Progenitor cell of endocrine pancreas (in vitro differentiated cells): ENCODE data around the gene TNFRSF8. TPM values are rescaled to one million over a fixed set of nuclear protein-coding genes. Genes with fewer than 3 reads are reported as not detected.

Experiments used
- DNase-seq: peaks from one replicate; pipeline ENCODE4 v3.0.0; 2021; ENCODE audit warnings: low spot score; ENCODE audit not compliant: unreplicated experiment
- H3K27ac Mint-ChIP-seq: 2 replicates; pipeline ENCODE4 v1.8.0; 2021; ENCODE audit warnings: mild to moderate bottlenecking, moderate library complexity, mixed read lengths
- H3K27me3 Mint-ChIP-seq: 2 replicates; pipeline ENCODE4 v1.8.0; 2021; ENCODE audit warnings: mixed read lengths
- H3K36me3 Mint-ChIP-seq: 2 replicates; pipeline ENCODE4 v1.8.0; 2022; ENCODE audit warnings: mixed read lengths; ENCODE audit not compliant: insufficient read depth
- H3K4me1 Mint-ChIP-seq: 2 replicates; pipeline ENCODE4 v1.8.0; 2021; ENCODE audit warnings: low read depth, mixed read lengths
- H3K4me3 Mint-ChIP-seq: 2 replicates; pipeline ENCODE4 v1.8.0; 2021; ENCODE audit warnings: low read depth, mild to moderate bottlenecking, moderate library complexity, mixed read lengths
- H3K9me3 Mint-ChIP-seq: 2 replicates; pipeline ENCODE4 v1.8.0; 2021; ENCODE audit warnings: low read depth, mixed read lengths
- total RNA-seq: library from RNA; stranded (reverse); gene quantifications from 2 replicates; pipeline ENCODE4 v1.2.1, GENCODE V29; 2021
- TF ChIP-seq, protein P1 (sequence below): fragments of 200-600 bp; sonication (generic); IDR thresholded peaks from one replicate; pipeline ENCODE4 v1.5.0; 2021; ENCODE audit warnings: antibody characterized with exemption, mild to moderate bottlenecking; ENCODE audit not compliant: unreplicated experiment

TNFRSF8 gene
- total RNA-seq, 1 donor from 2014 or later = not detected

DNA sequence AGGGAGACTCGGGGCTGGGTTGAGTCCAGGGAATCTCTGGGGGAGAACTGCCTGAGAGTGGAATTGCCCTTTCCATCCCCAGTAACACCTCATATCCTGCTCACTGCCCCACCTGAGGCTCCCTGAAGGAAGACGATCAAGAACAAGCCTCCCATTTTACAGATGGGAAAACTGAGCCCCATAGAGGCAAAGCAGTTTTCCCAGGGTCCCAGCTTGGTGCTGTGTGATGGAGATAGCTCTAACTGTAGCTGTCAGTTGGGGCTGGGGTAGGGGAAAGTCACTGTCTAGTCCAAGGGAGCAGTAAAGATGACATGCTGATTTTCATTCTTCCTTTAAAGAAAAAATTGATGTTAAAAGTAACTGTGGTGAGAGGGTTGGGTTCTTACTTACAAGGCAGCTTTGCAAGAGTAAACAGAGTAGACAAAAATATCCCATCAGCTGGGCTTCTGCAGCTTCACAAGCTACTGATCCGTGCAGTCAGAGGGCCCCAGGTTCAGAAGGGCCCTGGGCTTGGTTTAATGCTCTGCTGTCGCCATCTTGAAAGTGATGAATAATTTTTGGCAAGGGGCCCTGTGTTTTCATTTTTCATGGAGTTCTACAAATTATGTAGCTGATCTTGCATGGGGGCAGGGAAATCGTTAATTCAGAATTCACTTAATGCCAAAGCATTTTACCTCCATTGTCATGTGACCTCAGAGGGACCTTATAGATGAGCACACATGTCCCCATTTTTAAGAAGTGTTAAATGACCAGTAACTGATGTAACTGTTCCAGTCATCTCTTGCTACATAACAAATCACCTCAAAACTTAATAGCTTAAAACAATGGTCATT lies 86.1 kb downstream of the TNFRSF8 start:
- Mint-ChIP-seq H3K27ac (no peak overlapping the region), H3K4me3 (no peak overlapping the region), H3K4me1 (peaks cover 3% of the 10 kb centered on the region), H3K36me3 (no peaks in the 10 kb centered on the region), H3K27me3 (peaks cover 11% of the 10 kb centered on the region), H3K9me3 (peaks cover 2% of the 10 kb centered on the region)
- TF ChIP-seq, protein P1, sequence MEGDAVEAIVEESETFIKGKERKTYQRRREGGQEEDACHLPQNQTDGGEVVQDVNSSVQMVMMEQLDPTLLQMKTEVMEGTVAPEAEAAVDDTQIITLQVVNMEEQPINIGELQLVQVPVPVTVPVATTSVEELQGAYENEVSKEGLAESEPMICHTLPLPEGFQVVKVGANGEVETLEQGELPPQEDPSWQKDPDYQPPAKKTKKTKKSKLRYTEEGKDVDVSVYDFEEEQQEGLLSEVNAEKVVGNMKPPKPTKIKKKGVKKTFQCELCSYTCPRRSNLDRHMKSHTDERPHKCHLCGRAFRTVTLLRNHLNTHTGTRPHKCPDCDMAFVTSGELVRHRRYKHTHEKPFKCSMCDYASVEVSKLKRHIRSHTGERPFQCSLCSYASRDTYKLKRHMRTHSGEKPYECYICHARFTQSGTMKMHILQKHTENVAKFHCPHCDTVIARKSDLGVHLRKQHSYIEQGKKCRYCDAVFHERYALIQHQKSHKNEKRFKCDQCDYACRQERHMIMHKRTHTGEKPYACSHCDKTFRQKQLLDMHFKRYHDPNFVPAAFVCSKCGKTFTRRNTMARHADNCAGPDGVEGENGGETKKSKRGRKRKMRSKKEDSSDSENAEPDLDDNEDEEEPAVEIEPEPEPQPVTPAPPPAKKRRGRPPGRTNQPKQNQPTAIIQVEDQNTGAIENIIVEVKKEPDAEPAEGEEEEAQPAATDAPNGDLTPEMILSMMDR = no peak
- no peak for DNase-seq

DNA sequence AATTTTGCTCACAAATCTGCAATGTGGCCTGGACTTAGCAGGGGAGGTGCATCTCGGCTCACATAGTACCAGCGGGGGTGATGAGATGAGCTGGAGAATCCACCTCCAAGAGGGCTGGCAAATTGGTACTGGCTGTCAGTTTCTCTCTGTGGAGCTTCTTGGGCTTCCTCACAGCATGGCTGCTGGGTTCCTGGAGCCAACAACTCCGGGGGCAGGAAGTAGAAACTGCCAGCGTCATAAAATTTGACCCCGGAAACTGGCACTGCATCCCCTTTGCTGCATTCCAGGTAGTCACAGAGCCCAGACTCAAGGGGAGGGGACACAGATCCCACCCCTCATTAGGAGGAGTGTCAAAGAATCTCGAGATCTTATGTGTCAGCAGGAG lies 86.7 kb downstream of the TNFRSF8 start:
- peaks cover 3% of the 10 kb centered on the region for H3K4me1 Mint-ChIP-seq
- H3K27me3 Mint-ChIP-seq = peaks cover 11% of the 10 kb centered on the region
- no peak overlapping the region for H3K27ac Mint-ChIP-seq
- H3K9me3 Mint-ChIP-seq = peaks cover 2% of the 10 kb centered on the region
- no peak overlapping the region for H3K4me3 Mint-ChIP-seq
- DNase-seq = no peak
- TF ChIP-seq, protein P1 = no peak
- H3K36me3 Mint-ChIP-seq = no peaks in the 10 kb centered on the region

DNA sequence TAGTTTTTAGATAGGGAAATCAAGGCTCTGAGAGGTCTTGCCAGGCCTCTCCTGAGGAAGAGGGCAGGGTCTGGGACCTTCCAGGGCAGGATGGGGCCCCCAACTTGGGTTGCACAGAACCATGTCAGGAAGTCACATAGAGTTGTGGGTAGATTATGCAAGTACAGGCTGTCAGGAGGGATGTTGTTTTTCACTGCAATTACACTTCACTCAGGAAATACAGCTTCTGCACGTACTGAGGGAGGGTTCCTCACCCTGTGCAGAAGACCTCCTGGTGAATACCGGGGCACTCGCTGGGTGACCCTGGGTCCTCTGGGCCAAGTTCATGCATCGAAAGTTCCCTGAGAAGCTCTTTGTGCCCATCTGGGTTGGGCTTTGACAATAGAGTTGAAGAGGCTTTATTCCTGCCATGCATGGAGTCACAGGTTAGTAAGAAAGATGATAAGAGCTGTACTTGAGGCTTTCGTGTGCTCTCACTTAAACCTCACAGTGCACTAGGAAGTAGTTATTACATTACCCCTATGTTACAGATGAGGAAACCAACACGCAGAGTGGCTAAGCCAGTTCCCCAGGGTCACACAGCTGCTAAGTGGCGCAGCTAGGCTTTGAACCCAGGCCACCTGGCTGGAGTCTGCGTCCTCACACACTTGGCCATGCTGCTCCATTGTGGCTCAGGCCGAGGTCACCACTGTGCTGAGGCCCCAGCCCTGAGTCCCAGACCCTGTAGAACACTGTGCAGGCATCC lies 87.5 kb downstream of the TNFRSF8 start:
- Mint-ChIP-seq H3K36me3 (no peaks in the 10 kb centered on the region), H3K27ac (no peak overlapping the region), H3K4me3 (no peak overlapping the region), H3K9me3 (peaks cover 2% of the 10 kb centered on the region), H3K27me3 (peaks cover 16% of the 10 kb centered on the region), H3K4me1 (peaks cover 3% of the 10 kb centered on the region)
- TF ChIP-seq, protein P1 = no peak
- DNase-seq = no peak

DNA sequence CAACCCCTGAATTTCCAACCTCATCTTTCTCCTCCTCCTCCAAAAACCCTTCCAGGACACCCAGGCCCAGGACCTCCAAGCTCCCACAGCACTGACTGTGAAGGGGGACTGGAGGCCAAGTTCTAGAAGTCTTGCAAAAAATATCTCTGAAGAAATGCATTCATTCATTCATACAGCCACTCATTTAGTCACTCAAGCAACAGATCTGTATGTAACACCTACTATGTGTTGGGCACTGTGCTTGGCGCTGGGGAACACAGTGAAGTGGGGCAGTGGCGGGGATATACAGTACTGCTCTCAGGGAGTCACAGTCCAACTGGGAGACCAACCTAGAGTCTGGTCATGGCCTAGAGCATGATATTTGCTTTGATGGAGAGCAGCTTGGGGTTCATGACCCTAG lies 88.4 kb downstream of the TNFRSF8 start:
- H3K4me1 Mint-ChIP-seq = peaks cover 3% of the 10 kb centered on the region
- peaks cover 16% of the 10 kb centered on the region for H3K27me3 Mint-ChIP-seq
- TF ChIP-seq, protein P1 = no peak
- no peaks in the 10 kb centered on the region for H3K36me3 Mint-ChIP-seq
- H3K27ac Mint-ChIP-seq = no peak overlapping the region
- H3K9me3 Mint-ChIP-seq = peaks cover 2% of the 10 kb centered on the region
- DNase-seq = no peak
- H3K4me3 Mint-ChIP-seq = no peak overlapping the region

DNA sequence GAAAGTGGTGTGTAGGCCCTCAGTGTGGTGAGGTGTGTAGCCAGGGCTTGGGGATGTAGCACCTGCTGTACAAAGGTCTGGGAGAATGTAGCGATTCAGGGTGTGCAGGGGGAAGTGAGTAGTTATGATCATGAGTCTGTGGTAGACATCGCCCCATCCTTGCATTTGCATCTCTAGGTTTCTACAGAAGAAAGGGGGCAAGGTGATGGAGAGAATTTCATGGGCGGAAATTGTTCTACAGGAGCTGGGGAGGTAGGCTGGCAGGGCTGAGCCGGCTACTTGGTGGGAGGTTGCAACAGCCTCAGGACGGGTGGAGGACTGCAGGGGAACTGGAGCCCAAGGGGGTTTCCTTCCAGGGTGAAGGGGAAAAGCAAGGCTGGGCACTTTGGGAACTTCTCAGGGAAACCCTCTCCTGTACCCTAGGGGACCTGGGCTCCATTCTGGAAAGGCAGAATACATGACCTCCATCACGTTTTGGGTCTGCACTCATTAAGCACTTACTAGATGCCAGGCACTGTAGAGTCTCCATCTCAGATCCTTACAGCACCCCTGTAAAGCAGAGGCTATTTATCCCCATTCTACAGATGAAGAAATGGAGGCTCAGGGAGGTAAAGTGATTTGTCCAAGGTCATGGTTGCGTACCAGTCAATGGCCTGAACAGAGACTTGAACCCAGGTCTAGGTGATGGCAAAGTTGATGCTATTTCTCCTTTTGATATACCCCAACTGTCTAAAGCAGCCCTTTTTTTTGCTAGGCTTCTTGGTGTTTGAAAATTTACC lies 89.2 kb downstream of the TNFRSF8 start:
- TF ChIP-seq, protein P1 = no peak
- Mint-ChIP-seq H3K4me3 (no peak overlapping the region), H3K9me3 (peaks cover 2% of the 10 kb centered on the region), H3K4me1 (no peaks in the 10 kb centered on the region), H3K36me3 (no peaks in the 10 kb centered on the region), H3K27me3 (peaks cover 19% of the 10 kb centered on the region), H3K27ac (no peak overlapping the region)
- no peak for DNase-seq
